Suprapubic skin (tissue), 4 donors: ENCODE measurements around the gene TUBGCP4.

Experiments
- CTCF ChIP-seq, 2 donors: fragments of 200-600 bp in 1 of 2; fragments of 450-650 bp in 1 of 2; sonication (generic) in 1 of 2; IDR thresholded peaks; one replicate each; pipeline ENCODE4 v1.5.1; 2016 to 2019; ENCODE audit warnings: antibody characterized with exemption in 2 of 2, mild to moderate bottlenecking in 1 of 2, moderate library complexity in 1 of 2
- POLR2A ChIP-seq, 2 donors: fragments of 450-650 bp; IDR thresholded peaks; one replicate each; pipeline ENCODE4 v1.6.1; 2017; ENCODE audit warnings: antibody characterized with exemption in 2 of 2, mild to moderate bottlenecking in 2 of 2, moderate library complexity in 2 of 2
- POLR2AphosphoS5 ChIP-seq, 3 donors: sonication (generic); formaldehyde crosslinking; IDR thresholded peaks; one replicate each; pipeline ENCODE4 v1.6.1; 2017; ENCODE audit warnings: antibody characterized with exemption in 3 of 3

DNA sequence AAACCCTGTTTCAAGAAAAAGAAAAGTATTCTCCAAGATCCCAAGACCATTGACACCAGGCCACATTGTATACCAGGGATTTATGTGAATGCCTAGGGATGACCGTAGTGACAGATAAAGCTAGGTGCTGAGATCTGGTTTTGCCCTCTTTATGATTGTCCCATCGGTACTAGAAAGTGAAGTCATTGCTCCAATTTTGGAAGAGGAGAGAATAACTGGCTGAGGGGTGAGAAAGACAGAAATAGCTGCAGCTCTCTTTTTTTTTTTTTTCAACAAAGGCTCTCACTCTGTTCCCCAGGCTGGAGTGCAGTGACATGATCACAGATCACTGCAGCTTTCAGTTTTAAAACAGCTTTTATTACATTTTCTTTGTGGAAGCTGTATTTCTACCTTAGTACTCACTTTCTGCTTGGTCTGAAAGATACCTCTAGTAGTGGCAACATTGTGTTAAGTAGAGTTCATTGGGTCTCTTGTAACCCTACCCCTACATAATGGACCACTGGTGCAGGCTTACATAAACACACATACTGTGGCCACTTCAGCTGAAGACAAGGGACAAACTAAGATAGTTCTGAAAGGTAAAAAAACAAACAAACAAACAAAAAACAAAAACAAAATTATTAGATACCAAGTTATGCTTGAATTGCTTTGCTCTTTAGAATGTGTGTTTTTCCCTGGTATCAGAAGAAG, 18.1 kb upstream of the TUBGCP4 start:
- TF ChIP-seq CTCF (IDR thresholded peaks at IDR 0.05), result no peak
- no peak for TF ChIP-seq POLR2A (IDR thresholded peaks at IDR 0.05)
- TF ChIP-seq POLR2AphosphoS5 (IDR thresholded peaks at IDR 0.05), result no peak
